ENCODE results near the gene SLC22A14.

GRCh38 chr3:38284756-38285150 is 2.7 kb downstream of the SLC22A14 start:
- no peak for TF ChIP-seq CTCF (IDR thresholded peaks at IDR 0.05 in 8 of 11, conservative IDR thresholded peaks at IDR 0.05 in 3 of 11)
- TF ChIP-seq POLR2A (IDR thresholded peaks at IDR 0.05) = no peak
- no peak for TF ChIP-seq POLR2AphosphoS5 (IDR thresholded peaks at IDR 0.05)

Measured in spleen (tissue), 7 donors.